Measurements from ENCODE around the gene NAA80.
A peak's percentile ranks its signal among the peaks of the same experiment; 100 is the strongest.
"Not testable (repeated sequence)": the region's sequence is repeated elsewhere in the genome, so short reads cannot be mapped to it uniquely, and the experiment has no call there.

The NAA80 gene

DNA sequence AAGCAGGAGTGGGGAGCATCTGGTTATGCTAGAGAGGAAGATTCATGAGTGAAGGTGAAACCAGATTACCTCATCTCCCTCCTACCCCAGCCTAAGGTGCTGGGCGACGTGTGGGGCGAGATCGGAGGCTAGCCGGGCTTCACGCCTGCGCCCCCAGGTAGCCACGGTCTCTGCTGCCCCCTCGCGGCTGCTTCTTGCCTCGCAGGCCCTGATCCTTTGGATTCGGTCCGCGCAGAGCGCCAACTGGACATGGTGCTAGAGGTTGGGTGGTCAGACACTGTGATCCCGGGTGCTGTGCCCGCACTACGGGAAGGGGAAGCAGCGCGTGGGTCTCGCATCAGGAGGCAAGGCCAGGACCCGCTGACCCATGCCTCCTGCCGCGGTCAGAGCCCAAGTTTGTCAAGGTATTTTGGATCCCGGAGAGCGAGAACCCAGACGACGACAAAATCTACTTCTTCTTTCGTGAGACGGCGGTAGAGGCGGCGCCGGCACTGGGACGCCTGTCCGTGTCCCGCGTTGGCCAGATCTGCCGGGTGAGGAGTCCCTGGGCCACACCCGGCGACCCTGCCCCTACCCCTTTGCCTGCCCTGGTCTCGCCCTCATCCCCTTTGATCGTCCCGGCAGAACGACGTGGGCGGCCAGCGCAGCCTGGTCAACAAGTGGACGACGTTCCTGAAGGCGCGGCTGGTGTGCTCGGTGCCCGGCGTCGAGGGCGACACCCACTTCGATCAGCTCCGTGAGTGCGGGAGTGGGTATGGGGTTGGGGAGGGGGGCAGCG is 26.1 kb downstream of the NAA80 start:
- POLR2A ChIA-PET = no interaction called here
- TF ChIP-seq L3MBTL2 (conservative IDR thresholded peaks at IDR 0.05) = no peak
- no peak for TF ChIP-seq FOXM1 (IDR thresholded peaks at IDR 0.05; ENCODE audit: borderline replicate concordance)
- no peak for TF ChIP-seq NFRKB (IDR thresholded peaks at IDR 0.05)
- TF ChIP-seq SUZ12 (IDR thresholded peaks at IDR 0.05) = no peak
- TF ChIP-seq SP1 (IDR thresholded peaks at IDR 0.05) = no peak
- no peak for TF ChIP-seq ZNF384 (IDR thresholded peaks at IDR 0.05)
- TF ChIP-seq CTBP1 (IDR thresholded peaks at IDR 0.05; ENCODE audit: borderline replicate concordance) = no peak
- TF ChIP-seq BHLHE40 (IDR thresholded peaks at IDR 0.05; ENCODE audit: borderline replicate concordance) = no peak
- TF ChIP-seq, protein P1, sequence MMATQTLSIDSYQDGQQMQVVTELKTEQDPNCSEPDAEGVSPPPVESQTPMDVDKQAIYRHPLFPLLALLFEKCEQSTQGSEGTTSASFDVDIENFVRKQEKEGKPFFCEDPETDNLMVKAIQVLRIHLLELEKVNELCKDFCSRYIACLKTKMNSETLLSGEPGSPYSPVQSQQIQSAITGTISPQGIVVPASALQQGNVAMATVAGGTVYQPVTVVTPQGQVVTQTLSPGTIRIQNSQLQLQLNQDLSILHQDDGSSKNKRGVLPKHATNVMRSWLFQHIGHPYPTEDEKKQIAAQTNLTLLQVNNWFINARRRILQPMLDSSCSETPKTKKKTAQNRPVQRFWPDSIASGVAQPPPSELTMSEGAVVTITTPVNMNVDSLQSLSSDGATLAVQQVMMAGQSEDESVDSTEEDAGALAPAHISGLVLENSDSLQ (IDR thresholded peaks at IDR 0.05) = no peak
- TF ChIP-seq FOXA1 (IDR thresholded peaks at IDR 0.05) = no peak
- no peak for TF ChIP-seq FOXK2 (IDR thresholded peaks at IDR 0.05)
- TF ChIP-seq LEF1 (IDR thresholded peaks at IDR 0.05; ENCODE audit: borderline replicate concordance) = no peak
- DNase-seq (ENCODE audit: extremely low spot score) = peak; percentile 93
- CTCF ChIA-PET = interaction anchor here (0.7 to 2.1 kb wide), 3 partner anchors 26 to 58 kb away, joined by 3 to 5 read pairs (median 5); partner anchors contain the start of genes HYAL3 and NAA80

DNA sequence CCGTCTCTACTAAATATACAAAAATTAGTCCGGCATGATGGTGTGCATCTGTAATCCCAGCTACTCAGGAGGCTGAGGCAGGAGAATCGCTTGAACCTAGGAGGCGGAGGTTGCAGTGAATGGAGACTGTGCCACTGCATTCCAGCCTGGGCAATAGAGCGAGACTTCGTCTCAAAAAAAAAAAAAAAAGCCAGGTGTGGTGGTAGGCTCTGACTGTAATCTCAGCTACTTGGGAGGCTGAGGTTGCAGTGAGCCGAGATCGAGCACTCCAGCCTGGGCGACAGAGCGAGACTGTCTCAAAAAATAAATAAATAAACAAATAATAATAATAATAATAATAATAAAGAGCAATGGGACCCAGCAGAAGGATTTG is 26.7 kb downstream of the NAA80 start:
- ChIA-PET POLR2A (interaction anchor here (2.1 kb wide), 1 partner anchor 12 kb away, joined by 6 read pairs; no protein-coding TSS in a partner anchor), CTCF (interaction anchor here (0.7 to 2.6 kb wide), 5 partner anchors 12 to 57 kb away, joined by 3 to 9 read pairs (median 5); partner anchors contain the start of genes HYAL3 and NAA80)
- DNase-seq (ENCODE audit: extremely low spot score) = not testable (repeated sequence)

DNA sequence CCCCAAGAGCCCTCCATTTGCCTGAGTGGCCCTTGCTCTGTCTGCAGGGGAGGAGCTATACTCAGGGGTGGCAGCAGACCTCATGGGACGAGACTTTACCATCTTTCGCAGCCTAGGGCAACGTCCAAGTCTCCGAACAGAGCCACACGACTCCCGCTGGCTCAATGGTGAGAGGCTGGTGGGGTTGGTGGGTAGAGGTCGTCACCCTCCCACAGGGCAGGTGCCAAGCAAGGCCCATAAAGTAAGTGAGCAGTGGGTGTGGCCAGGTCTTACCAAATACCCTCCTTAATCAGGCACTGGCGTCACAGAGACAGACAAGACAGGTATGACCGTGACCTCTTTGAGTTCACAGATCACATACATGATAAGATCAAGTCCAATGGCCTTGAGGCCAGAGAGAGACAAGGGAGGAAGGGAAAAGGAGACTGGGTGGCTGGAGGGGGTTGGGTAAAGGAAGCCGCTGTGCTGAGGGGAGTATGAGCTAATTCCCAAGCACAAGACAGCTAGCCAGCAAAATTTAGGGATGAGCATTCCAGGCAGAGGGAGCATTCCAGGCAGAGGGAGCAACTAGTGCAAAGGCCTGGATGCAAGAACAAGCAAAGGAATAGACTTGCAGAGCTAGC is 27.8 kb downstream of the NAA80 start:
- ChIA-PET CTCF (interaction anchor here (2.1 to 2.6 kb wide), 2 partner anchors 11 to 44 kb away, joined by 5 to 9 read pairs; no protein-coding TSS in a partner anchor), POLR2A (interaction anchor here (1.5 to 2.1 kb wide), 2 partner anchors 11 to 66 kb away, joined by 3 to 6 read pairs; no protein-coding TSS in a partner anchor)
- no peak for DNase-seq (ENCODE audit: extremely low spot score)

DNA sequence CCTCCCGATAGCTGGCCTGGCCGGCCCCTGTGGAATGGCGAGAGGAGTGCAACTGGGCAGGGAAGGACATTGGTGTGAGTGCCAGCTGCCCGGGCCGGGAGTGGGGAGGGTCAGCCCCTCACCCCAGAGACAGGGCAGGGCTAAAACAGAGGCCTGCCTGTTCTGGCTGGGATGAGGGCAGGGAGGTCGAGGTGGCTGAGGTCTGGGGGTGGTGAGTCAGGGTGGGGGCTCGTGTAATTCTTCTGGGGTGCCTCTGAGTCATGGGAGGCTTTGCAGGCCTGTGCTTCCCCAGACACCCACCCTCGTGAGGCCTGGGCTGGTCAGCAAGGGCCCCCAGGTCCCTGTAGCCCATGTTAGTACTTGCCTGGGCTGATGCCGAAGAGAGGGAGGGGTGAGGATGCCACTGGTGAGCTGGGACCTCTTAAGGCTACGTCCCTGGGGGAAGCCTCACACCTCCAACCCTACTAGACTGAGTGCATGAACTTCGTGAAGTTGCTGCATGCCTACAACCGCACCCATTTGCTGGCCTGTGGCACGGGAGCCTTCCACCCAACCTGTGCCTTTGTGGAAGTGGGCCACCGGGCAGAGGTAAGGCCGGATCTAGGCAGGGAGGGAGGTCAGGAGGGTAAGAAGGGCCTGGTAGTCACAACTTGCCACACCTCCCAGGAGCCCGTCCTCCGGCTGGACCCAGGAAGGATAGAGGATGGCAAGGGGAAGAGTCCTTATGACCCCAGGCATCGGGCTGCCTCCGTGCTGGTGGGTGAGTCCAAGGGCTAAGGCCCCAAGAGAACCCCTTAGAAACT is 28.6 kb downstream of the NAA80 start:
- TF ChIP-seq, protein P1 (IDR thresholded peaks at IDR 0.05) = no peak
- TF ChIP-seq CTBP1 (IDR thresholded peaks at IDR 0.05; ENCODE audit: borderline replicate concordance) (no peak), ELF4 (IDR thresholded peaks at IDR 0.05) (no peak)
- POLR2A ChIA-PET = interaction anchor here (1.5 to 2.1 kb wide), 2 partner anchors 11 to 67 kb away, joined by 3 to 6 read pairs; no protein-coding TSS in a partner anchor
- CTCF ChIA-PET = interaction anchor here (2.1 to 2.6 kb wide), 2 partner anchors 10 to 43 kb away, joined by 5 to 9 read pairs; no protein-coding TSS in a partner anchor
- no peak for DNase-seq (ENCODE audit: extremely low spot score)

More for the DNA sequence above, 27.8 kb downstream of the NAA80 start:
- TF ChIP-seq FOXM1 (IDR thresholded peaks at IDR 0.05; ENCODE audit: borderline replicate concordance) (no peak), SUZ12 (IDR thresholded peaks at IDR 0.05) (no peak), HDGF (IDR thresholded peaks at IDR 0.05; ENCODE audit: borderline replicate concordance) (no peak), FOXK2 (IDR thresholded peaks at IDR 0.05) (no peak), ARNT (IDR thresholded peaks at IDR 0.05) (no peak), NFRKB (IDR thresholded peaks at IDR 0.05) (no peak)

DNA sequence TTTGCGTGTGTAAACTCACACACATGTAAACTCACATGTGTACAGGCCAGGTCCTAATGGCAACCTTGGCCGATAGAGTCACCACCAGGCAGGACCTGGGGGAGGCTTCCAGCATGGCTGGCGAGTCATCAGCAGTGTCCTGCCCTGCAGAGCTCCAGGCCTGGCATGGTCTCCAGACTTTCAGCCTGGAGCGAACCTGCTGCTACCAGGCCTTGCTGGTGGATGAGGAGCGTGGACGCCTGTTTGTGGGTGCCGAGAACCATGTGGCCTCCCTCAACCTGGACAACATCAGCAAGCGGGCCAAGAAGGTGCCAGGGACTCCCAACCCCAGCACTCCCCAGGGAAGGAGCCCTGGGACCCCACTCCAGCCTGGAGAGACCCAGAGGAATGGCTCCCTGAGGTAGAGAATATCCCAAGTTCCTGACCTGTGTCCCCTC is 29.2 kb downstream of the NAA80 start:
- POLR2A ChIA-PET = interaction anchor here (1.0 to 2.0 kb wide), 4 partner anchors 10 to 67 kb away, joined by 3 to 8 read pairs (median 4); no protein-coding TSS in a partner anchor
- CTCF ChIA-PET = interaction anchor here (1.4 to 2.6 kb wide), 2 partner anchors 10 to 23 kb away, joined by 5 to 9 read pairs; no protein-coding TSS in a partner anchor
- no peak for DNase-seq (ENCODE audit: extremely low spot score)
- no peak for TF ChIP-seq CTBP1 (IDR thresholded peaks at IDR 0.05; ENCODE audit: borderline replicate concordance)
- TF ChIP-seq NFRKB (IDR thresholded peaks at IDR 0.05) = no peak
- TF ChIP-seq FOXA1 (IDR thresholded peaks at IDR 0.05) = no peak
- TF ChIP-seq L3MBTL2 (conservative IDR thresholded peaks at IDR 0.05) = no peak
- no peak for TF ChIP-seq BHLHE40 (IDR thresholded peaks at IDR 0.05; ENCODE audit: borderline replicate concordance)

DNA sequence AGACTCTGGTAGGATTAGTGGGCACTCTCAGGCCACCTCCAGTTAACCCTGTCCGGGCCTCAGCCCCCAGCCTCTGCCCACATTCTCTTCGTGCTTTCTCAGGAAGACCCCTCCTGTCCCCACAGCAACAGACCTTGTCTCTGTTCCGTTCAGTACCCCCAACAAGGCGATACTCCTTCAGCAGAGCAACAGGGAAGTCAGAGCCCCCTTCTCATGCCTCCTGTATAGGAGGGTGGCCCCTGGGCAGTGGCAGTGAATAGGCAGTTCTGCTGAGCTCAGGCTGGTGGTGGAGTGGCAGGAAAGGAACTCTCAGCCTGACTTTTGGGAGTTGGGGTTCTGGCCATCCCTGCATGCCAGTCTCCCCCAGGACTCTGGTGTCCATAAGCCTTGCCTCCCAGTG is 29.7 kb downstream of the NAA80 start:
- POLR2A ChIA-PET = interaction anchor here (1.0 to 2.0 kb wide), 3 partner anchors 10 to 68 kb away, joined by 4 to 8 read pairs (median 5); no protein-coding TSS in a partner anchor
- no peak for DNase-seq (ENCODE audit: extremely low spot score)
- CTCF ChIA-PET = interaction anchor here (1.4 kb wide), 1 partner anchor 23 kb away, joined by 5 read pairs; no protein-coding TSS in a partner anchor
- TF ChIP-seq HDGF (IDR thresholded peaks at IDR 0.05; ENCODE audit: borderline replicate concordance) (no peak), FOXM1 (IDR thresholded peaks at IDR 0.05; ENCODE audit: borderline replicate concordance) (no peak), SUZ12 (IDR thresholded peaks at IDR 0.05) (no peak), BHLHE40 (IDR thresholded peaks at IDR 0.05; ENCODE audit: borderline replicate concordance) (no peak), FOXA1 (IDR thresholded peaks at IDR 0.05) (no peak)
